ENCODE measurements around the gene CIT. TPM values are rescaled to one million over a fixed set of nuclear protein-coding genes. Genes with fewer than 3 reads are reported as not detected.

CIT gene
- total and polyA plus RNA-seq, 10 of the 15 experiments (the other 5 are each of a cell fraction or from before 2014, with no cell fraction given) = 1.0 to 38.2 (median 14.9) TPM

DNA sequence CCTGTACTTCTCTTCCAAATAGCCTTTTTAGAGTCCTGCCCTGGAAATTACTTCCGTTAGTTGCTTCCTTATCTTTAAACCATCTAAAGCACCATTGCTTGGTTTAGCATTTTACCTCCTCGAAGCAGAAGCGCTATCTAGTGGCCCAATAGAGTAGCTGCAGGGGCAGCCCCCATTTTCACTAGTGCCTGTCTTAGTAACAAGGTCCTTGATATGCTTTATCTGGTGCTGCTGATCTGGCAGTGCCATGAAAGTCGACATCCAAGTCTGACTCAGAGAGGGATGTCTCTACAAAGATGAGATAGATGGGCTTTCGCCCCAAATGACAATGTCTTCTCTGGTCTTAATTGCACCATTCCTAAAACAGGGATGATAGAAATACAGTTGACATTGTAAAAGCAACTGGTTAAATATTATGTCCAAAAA, 25.0 kb upstream of the CIT start (continued):
- TF ChIP-seq MYB (IDR thresholded peaks at IDR 0.05; ENCODE audit: borderline replicate concordance, low read depth, low read length) (no peak), CREM (IDR thresholded peaks at IDR 0.05; ENCODE audit: low read depth) (no peak), BMI1 (IDR thresholded peaks at IDR 0.05; ENCODE audit: borderline replicate concordance) (no peak), STAT1 (conservative IDR thresholded peaks at IDR 0.05) (peak; percentile 61; the same call in 1 of the 2 replicates), SMC3 (IDR thresholded peaks at IDR 0.05; ENCODE audit: borderline replicate concordance, low read length) (peak; percentile 83), CHD1 (IDR thresholded peaks at IDR 0.05; ENCODE audit: low read depth, low read length) (no peak), EED (IDR thresholded peaks at IDR 0.05; ENCODE audit: low read depth) (no peak), JUND (IDR thresholded peaks at IDR 0.05; ENCODE audit: low read depth, low read length) (no peak), SMARCA5 (IDR thresholded peaks at IDR 0.05) (peak; percentile 48; the same call in 1 of the 2 replicates), ASH2L (IDR thresholded peaks at IDR 0.05; ENCODE audit: borderline replicate concordance, low read depth) (no peak), ZNF207 (IDR thresholded peaks at IDR 0.05; ENCODE audit: borderline replicate concordance) (peak; percentile 78; the same call in 1 of the 2 replicates), RBBP5 (conservative IDR thresholded peaks at IDR 0.05) (no peak), POU2F2 (IDR thresholded peaks at IDR 0.05; ENCODE audit: borderline replicate concordance, low read depth, low read length) (no peak), JUNB (IDR thresholded peaks at IDR 0.05) (no peak), ZSCAN29 (IDR thresholded peaks at IDR 0.05) (no peak)
- TF ChIP-seq, protein P1, sequence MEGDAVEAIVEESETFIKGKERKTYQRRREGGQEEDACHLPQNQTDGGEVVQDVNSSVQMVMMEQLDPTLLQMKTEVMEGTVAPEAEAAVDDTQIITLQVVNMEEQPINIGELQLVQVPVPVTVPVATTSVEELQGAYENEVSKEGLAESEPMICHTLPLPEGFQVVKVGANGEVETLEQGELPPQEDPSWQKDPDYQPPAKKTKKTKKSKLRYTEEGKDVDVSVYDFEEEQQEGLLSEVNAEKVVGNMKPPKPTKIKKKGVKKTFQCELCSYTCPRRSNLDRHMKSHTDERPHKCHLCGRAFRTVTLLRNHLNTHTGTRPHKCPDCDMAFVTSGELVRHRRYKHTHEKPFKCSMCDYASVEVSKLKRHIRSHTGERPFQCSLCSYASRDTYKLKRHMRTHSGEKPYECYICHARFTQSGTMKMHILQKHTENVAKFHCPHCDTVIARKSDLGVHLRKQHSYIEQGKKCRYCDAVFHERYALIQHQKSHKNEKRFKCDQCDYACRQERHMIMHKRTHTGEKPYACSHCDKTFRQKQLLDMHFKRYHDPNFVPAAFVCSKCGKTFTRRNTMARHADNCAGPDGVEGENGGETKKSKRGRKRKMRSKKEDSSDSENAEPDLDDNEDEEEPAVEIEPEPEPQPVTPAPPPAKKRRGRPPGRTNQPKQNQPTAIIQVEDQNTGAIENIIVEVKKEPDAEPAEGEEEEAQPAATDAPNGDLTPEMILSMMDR (IDR thresholded peaks at IDR 0.05 in 2 of 3, conservative IDR thresholded peaks at IDR 0.05 in 1 of 3; ENCODE audit: control insufficient read depth in 2 of 3, extremely low read depth in 1 of 3, insufficient read depth in 1 of 3, low read depth in 3 of 3, low read length in 3 of 3) = peak; percentile 89 to 94 (median 91)
- TF ChIP-seq, protein P2, sequence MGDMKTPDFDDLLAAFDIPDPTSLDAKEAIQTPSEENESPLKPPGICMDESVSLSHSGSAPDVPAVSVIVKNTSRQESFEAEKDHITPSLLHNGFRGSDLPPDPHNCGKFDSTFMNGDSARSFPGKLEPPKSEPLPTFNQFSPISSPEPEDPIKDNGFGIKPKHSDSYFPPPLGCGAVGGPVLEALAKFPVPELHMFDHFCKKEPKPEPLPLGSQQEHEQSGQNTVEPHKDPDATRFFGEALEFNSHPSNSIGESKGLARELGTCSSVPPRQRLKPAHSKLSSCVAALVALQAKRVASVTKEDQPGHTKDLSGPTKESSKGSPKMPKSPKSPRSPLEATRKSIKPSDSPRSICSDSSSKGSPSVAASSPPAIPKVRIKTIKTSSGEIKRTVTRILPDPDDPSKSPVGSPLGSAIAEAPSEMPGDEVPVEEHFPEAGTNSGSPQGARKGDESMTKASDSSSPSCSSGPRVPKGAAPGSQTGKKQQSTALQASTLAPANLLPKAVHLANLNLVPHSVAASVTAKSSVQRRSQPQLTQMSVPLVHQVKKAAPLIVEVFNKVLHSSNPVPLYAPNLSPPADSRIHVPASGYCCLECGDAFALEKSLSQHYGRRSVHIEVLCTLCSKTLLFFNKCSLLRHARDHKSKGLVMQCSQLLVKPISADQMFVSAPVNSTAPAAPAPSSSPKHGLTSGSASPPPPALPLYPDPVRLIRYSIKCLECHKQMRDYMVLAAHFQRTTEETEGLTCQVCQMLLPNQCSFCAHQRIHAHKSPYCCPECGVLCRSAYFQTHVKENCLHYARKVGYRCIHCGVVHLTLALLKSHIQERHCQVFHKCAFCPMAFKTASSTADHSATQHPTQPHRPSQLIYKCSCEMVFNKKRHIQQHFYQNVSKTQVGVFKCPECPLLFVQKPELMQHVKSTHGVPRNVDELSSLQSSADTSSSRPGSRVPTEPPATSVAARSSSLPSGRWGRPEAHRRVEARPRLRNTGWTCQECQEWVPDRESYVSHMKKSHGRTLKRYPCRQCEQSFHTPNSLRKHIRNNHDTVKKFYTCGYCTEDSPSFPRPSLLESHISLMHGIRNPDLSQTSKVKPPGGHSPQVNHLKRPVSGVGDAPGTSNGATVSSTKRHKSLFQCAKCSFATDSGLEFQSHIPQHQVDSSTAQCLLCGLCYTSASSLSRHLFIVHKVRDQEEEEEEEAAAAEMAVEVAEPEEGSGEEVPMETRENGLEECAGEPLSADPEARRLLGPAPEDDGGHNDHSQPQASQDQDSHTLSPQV (IDR thresholded peaks at IDR 0.05) = no peak
- TF ChIP-seq, protein P3, sequence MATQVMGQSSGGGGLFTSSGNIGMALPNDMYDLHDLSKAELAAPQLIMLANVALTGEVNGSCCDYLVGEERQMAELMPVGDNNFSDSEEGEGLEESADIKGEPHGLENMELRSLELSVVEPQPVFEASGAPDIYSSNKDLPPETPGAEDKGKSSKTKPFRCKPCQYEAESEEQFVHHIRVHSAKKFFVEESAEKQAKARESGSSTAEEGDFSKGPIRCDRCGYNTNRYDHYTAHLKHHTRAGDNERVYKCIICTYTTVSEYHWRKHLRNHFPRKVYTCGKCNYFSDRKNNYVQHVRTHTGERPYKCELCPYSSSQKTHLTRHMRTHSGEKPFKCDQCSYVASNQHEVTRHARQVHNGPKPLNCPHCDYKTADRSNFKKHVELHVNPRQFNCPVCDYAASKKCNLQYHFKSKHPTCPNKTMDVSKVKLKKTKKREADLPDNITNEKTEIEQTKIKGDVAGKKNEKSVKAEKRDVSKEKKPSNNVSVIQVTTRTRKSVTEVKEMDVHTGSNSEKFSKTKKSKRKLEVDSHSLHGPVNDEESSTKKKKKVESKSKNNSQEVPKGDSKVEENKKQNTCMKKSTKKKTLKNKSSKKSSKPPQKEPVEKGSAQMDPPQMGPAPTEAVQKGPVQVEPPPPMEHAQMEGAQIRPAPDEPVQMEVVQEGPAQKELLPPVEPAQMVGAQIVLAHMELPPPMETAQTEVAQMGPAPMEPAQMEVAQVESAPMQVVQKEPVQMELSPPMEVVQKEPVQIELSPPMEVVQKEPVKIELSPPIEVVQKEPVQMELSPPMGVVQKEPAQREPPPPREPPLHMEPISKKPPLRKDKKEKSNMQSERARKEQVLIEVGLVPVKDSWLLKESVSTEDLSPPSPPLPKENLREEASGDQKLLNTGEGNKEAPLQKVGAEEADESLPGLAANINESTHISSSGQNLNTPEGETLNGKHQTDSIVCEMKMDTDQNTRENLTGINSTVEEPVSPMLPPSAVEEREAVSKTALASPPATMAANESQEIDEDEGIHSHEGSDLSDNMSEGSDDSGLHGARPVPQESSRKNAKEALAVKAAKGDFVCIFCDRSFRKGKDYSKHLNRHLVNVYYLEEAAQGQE (IDR thresholded peaks at IDR 0.05; ENCODE audit: low read depth, low read length) = no peak
- TF ChIP-seq, protein P4, sequence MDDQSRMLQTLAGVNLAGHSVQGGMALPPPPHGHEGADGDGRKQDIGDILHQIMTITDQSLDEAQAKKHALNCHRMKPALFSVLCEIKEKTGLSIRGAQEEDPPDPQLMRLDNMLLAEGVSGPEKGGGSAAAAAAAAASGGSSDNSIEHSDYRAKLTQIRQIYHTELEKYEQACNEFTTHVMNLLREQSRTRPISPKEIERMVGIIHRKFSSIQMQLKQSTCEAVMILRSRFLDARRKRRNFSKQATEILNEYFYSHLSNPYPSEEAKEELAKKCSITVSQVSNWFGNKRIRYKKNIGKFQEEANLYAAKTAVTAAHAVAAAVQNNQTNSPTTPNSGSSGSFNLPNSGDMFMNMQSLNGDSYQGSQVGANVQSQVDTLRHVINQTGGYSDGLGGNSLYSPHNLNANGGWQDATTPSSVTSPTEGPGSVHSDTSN (IDR thresholded peaks at IDR 0.05; ENCODE audit: insufficient replicate concordance, low read depth, low read length) = no peak
- TF ChIP-seq, protein P5, sequence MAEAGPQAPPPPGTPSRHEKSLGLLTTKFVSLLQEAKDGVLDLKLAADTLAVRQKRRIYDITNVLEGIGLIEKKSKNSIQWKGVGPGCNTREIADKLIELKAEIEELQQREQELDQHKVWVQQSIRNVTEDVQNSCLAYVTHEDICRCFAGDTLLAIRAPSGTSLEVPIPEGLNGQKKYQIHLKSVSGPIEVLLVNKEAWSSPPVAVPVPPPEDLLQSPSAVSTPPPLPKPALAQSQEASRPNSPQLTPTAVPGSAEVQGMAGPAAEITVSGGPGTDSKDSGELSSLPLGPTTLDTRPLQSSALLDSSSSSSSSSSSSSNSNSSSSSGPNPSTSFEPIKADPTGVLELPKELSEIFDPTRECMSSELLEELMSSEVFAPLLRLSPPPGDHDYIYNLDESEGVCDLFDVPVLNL (IDR thresholded peaks at IDR 0.05; ENCODE audit: low read depth, low read length) = no peak
